Lower leg skin (tissue), 4 donors: ENCODE measurements around the gene TCF20. TPM values are rescaled to one million over a fixed set of nuclear protein-coding genes. Genes with fewer than 3 reads are reported as not detected.

ENCODE experiments used
- DNase-seq, 2 donors: peaks; one replicate each; pipeline ENCODE4 v3.0.0-alpha.2; 2019; ENCODE audit warnings: low spot score in 2 of 2
- H3K4me3 ChIP-seq: fragments of 200-600 bp; sonication (generic); 2 replicates; pipeline ENCODE4 v1.5.1; 2017; ENCODE audit warnings: mild to moderate bottlenecking, low read depth; ENCODE audit not compliant: poor library complexity, severe bottlenecking
- CTCF ChIP-seq, 3 donors: fragments of 450-650 bp; IDR thresholded peaks; one replicate each; pipeline ENCODE4 v1.5.1; 2016; ENCODE audit warnings: antibody characterized with exemption in 3 of 3, mild to moderate bottlenecking in 3 of 3, moderate library complexity in 2 of 3
- POLR2A ChIP-seq, 2 donors: fragments of 450-650 bp; IDR thresholded peaks; one replicate each; pipeline ENCODE4 v1.6.1; 2016 to 2017; ENCODE audit warnings: antibody characterized with exemption in 2 of 2, mild to moderate bottlenecking in 1 of 2, moderate library complexity in 1 of 2
- WGBS, 2 donors: methylation state at CpG; one replicate each; pipeline ENCODE4 v1.1.5; 2018; 5-methylcytosine and 5-hydroxymethylcytosine counted together
- intact Hi-C: fragments of 100-400 bp; cut with DNase I; formaldehyde crosslinking; loops from one replicate; pipeline ENCODE4 v1.15.0; 2023; ENCODE audit warnings: low total_unique reads
- total RNA-seq, 4 donors: library from RNA; depleted of rRNA; stranded (reverse); fragments of >200 nt; gene quantifications; one replicate each; pipeline ENCODE4 v1.1.0, GENCODE V29; 2016

TCF20 gene
- total RNA-seq, 4 donors from 2014 or later: 51.1 to 62.3 (median 58.4) TPM

- intact Hi-C loops: no loop called here
- 90 to 98% methylated on average over 5 of the region's 5 CpGs for WGBS, 2 donors
- H3K4me3 ChIP-seq: no peak overlapping the region
These were observed 15.2 kb upstream of the TCF20 start for GRCh38 chr22:42285604-42286003.

GRCh38 chr22:42284643-42285181 is 14.3 kb upstream of the TCF20 start:
- intact Hi-C loops: no loop called here
- WGBS, 2 donors: 93 to 94% methylated on average over 9 to 14 of the region's 14 CpGs
- DNase-seq: no peak
- H3K4me3 ChIP-seq: no peak overlapping the region
- TF ChIP-seq CTCF (IDR thresholded peaks at IDR 0.05) (no peak), POLR2A (IDR thresholded peaks at IDR 0.05) (no peak)

More at GRCh38 chr22:42285604-42286003, 15.2 kb upstream of the TCF20 start:
- no peak for DNase-seq
- no peak for TF ChIP-seq POLR2A (IDR thresholded peaks at IDR 0.05)
- TF ChIP-seq CTCF (IDR thresholded peaks at IDR 0.05): no peak

GRCh38 chr22:42284202-42284591 is 13.7 kb upstream of the TCF20 start:
- 44 to 56% methylated on average over 7 of the region's 7 CpGs for WGBS, 2 donors
- intact Hi-C loops: no loop called here
- no peak overlapping the region for H3K4me3 ChIP-seq

DNA sequence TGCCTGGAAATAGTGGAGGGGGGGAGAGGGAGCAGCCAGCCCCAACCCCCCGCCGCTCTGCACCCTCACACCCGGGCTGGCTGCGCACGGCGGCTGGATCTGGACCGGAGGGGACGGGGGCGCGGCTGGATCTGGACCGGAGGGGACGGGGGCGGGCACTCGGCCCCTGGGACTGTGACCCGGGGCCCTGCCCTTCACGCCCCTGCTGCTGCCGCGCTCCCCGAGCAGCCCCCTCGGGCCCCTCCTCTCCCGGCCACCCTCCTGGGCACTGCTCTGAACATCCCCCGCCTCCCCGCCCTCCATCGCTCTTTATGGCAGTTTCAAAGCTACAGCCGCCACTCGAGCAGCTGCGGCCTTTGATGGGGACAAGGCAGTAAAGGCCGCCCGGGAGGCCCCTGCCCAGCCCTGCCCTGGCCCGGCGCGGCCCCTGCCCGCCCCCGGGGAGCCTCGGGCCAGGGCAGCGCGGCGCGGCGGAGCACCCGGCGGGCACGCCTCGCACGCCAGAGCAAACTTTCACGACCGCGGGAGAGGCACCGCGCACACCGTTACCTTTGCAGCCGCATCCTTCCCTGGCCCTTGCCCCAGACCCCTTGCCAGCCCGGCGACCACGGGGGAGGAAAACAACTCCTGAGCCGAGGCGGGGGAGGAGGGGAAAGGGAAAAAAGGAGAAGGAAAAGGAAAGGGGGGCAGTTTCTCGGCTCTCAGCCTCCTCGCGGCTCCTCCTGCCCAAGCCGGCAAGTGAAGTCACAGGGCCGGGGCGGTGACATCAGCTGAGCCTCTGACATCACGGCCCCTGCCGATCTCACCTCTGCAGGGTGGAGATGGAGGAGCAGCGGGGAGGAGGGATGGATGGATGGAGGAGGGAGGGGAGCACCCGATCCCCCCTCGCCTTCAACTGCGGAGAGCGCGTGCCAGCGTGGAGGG is 13.1 kb upstream of the TCF20 start:
- 12 to 16% methylated on average over 50 to 65 of the region's 72 CpGs for WGBS, 2 donors
- TF ChIP-seq CTCF (IDR thresholded peaks at IDR 0.05): no peak
- no peak for TF ChIP-seq POLR2A (IDR thresholded peaks at IDR 0.05)
- DNase-seq: no peak
- intact Hi-C loops: no loop called here
- no peak overlapping the region for H3K4me3 ChIP-seq

More at GRCh38 chr22:42284202-42284591, 13.7 kb upstream of the TCF20 start:
- TF ChIP-seq POLR2A (IDR thresholded peaks at IDR 0.05) (no peak), CTCF (IDR thresholded peaks at IDR 0.05) (no peak)
- no peak for DNase-seq

DNA sequence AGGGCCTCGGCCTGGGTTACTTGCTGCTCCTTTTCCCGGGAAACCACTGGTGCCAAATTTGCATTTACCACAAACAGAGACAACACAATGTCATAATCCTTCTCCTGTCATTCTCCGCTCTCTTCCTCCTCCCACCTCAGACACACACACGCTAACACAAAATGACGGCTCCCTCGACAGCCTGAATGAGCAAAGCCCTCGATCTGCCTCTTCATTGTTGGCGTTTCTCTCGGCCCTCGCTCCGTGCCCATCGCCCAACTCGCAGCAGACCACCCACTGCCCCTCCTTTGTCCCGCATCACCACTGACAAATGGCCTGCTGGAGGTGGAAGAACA is 12.5 kb upstream of the TCF20 start:
- intact Hi-C loops: no loop called here
- no peak for TF ChIP-seq CTCF (IDR thresholded peaks at IDR 0.05)
- no peak for TF ChIP-seq POLR2A (IDR thresholded peaks at IDR 0.05)
- no peak overlapping the region for H3K4me3 ChIP-seq
- DNase-seq: no peak
- 34 to 40% methylated on average over 14 of the region's 14 CpGs for whole genome bisulfite sequencing, 2 donors
